NCI-H748 treated with DMSO at 0.1 percent for 48 hours (cell line): Measurements from ENCODE around the gene ALOXE3.

Source experiments
- DNase-seq: peaks from one replicate; lab custom pipeline; 2025; lab: John Stamatoyannopoulos, UW

ALOXE3 gene

GRCh38 chr17:8153957-8154607 is 35.8 kb upstream of the ALOXE3 start:
- no peak for DNase-seq

GRCh38 chr17:8153525-8153956 is 35.2 kb upstream of the ALOXE3 start:
- no peak for DNase-seq

GRCh38 chr17:8153031-8153451 is 34.7 kb upstream of the ALOXE3 start:
- no peak for DNase-seq

GRCh38 chr17:8152112-8152775 is 33.9 kb upstream of the ALOXE3 start, which contains the start of gene PER1:
TSS of gene PER1 (minus strand) at chr17:8152404. CDS start at chr17:8150706, 1,698 bp downstream.
- DNase-seq = peak; percentile 94

- no peak for DNase-seq
Observed at GRCh38 chr17:8151641-8152111, 33.4 kb upstream of the ALOXE3 start.

- DNase-seq = peak; percentile 86
Observed at GRCh38 chr17:8151120-8151640, 32.9 kb upstream of the ALOXE3 start.

- no peak for DNase-seq
Observed at GRCh38 chr17:8150194-8151119, 32.1 kb upstream of the ALOXE3 start.

GRCh38 chr17:8149419-8150193 is 31.3 kb upstream of the ALOXE3 start:
- DNase-seq = no peak

- no peak for DNase-seq
Observed at GRCh38 chr17:8148560-8148959, 30.2 kb upstream of the ALOXE3 start.

GRCh38 chr17:8147805-8148404 is 29.6 kb upstream of the ALOXE3 start:
- DNase-seq = no peak

- DNase-seq = no peak
Observed at GRCh38 chr17:8147141-8147804, 29.0 kb upstream of the ALOXE3 start.

- no peak for DNase-seq
Observed at GRCh38 chr17:8146381-8147140, 28.2 kb upstream of the ALOXE3 start.

- no peak for DNase-seq
Observed at GRCh38 chr17:8145811-8146210, 27.5 kb upstream of the ALOXE3 start.

GRCh38 chr17:8144401-8145231 is 26.3 kb upstream of the ALOXE3 start:
- no peak for DNase-seq

- DNase-seq = no peak
Observed at GRCh38 chr17:8143581-8144400, 25.5 kb upstream of the ALOXE3 start.

GRCh38 chr17:8142887-8143580 is 24.7 kb upstream of the ALOXE3 start:
- DNase-seq = no peak
